ENCODE results near the gene C1orf232. TPM values are rescaled to one million over a fixed set of nuclear protein-coding genes. Genes with fewer than 3 reads are reported as not detected.

The C1orf232 gene
- not detected for polyA plus RNA-seq

DNA sequence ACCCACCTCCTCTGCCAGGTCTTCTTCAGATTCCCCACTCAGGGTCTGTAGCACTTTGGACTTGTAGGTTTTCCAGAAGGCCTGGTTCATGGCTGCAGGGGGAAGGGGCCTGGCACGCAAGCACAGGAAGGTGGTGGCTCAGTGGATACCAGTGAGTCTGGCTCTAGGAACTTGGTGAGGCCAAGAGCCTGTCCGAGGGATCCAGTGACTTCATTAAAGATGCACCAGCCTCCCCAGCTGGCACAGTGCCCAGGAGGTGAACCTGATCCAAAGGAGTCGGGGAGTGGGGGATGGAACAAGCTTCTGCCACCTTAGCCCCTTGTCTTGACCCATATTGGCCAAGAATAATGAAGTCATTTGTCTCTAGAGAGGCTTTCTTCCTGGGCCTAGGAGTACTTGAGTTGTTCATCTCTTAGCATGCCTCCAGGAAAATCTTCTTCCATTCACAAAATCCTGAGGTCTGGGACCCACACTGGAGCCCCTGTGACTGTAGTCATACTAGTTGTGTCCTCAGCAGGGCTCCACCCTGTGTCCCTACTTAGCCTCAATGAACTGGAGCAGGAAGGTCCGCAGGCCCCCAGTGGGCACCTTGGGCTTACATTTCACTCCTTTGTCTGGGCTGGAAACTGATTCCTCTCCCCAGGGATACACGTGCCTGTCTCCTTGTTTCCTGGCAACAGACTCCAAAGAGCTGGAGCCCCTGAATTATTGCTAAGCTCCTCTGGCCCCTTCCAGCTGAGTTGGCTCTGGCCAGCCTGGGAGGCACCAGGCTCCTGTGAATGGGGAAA lies at the start of gene C1orf232:
TSS of gene C1orf232 (minus strand) at position 554 of the 788 bp plus-strand sequence. CDS start at position 90, 464 bp downstream.
- H3K27ac ChIP-seq (ENCODE audit: low read depth, low read length), result no peak within 1 kb of the TSS
- 69 to 73% (median 69%) methylated on average over 5 of the region's 5 CpGs for WGBS, 3 donors

DNA sequence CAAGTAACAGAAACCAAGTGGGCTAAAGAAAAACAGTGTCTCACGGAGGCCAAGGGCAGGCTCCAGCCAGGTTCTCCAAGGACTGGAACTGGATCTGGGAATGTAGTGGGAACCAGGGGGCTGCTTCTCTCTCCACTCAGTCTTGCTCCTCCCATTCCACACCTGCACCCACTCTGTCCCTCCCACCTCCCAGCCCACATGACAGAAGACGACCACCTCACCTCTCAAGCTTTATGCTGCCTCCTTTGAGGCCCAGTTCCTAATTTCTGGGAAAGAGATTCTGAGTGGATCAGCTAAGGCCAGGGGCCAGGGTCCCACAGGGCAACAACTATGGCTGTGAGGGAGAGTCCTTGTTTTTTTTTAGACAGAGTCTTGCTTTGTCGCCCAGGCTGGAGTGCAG lies 46.5 kb upstream of the C1orf232 start:
- H3K27ac ChIP-seq (ENCODE audit: low read depth, low read length), result no peak overlapping the region
- 36 to 48% (median 43%) methylated on average over 3 of the region's 3 CpGs for WGBS, 3 donors

DNA sequence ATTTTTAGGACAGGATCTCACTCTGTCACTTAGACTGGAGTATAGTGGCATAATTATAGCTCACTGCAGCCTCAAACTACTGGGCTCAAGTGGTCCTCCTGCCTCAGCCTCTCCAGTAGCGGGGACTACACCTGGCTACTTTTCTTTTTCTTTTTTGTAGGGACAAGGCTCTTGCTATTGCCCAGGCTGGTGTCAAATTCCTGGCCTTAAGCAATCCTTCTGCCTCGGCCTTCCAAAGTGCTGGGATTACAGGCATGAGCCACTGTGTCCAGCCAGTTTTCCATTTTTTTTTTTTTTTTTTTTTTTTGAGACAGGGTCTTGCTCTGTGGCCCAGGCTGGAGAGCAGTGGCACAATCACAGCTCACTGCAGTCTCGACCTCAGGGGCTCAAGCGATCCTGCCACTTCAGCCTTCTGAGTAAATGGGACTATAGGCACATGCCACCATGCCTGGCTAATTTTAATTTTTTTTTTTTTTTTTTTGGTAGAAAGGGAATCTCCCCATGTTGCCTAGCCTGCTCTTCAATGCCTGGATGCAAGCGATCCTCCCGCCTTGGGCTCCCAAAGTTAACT lies 44.7 kb upstream of the C1orf232 start:
- WGBS, 3 donors, result 80 to 89% (median 84%) methylated on average over 6 of the region's 6 CpGs
- no peak overlapping the region for H3K27ac ChIP-seq (ENCODE audit: low read depth, low read length)

DNA sequence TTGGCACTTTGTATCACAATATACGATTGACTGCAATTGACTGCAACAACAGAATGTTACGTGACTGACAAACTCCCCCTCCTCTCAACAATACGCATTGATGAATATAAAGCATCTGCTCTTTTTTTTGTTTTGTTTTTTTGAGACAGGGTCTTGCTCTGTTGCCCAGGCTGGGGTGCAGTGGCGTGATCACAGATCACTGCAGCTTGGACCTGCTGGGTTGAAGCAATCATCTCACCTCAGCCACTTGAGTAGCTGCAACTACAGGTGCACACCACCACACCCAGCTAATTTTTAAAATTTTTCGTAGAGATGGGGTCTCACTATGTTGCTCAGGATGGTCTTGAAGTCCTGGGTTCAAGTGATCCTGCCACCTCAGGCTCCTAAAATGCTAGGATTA lies 44.0 kb upstream of the C1orf232 start:
- whole genome bisulfite sequencing, 3 donors, result 82 to 90% (median 90%) methylated on average over 5 of the region's 5 CpGs
- no peak overlapping the region for H3K27ac ChIP-seq (ENCODE audit: low read depth, low read length)

DNA sequence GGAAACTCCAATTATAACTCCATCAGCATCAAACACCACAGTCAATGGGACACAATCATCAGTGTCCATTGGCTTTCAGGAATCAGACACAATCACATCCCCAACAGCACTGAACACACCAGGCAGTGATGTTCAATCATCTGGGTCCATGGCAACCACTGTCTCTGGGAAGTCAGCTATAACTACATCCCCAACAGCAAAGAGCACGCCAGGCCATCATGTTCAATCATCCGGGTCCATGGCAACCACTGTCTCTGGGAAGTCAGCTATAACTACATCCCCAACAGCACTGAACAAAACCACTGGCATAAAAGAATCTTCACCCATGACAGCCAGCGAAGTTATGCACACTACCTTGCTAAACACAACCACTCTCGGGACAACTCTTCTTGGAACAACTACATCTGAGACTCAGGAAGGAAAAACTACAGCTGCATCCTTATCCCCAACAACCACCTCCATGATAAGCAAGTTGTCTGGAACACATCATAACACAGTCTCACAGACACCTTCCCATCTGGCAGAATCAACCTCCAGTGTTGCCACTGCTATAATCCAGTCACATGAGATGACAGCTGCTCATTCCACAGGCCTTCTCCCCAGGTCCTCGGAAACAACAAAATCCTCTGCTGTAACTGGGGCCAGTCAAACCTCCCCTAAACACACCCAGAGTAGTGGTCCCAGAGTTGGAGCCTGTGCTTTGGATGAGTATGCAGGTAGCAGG lies 41.5 kb upstream of the C1orf232 start:
- H3K27ac ChIP-seq (ENCODE audit: low read depth, low read length), result no peak overlapping the region
- WGBS, 3 donors, result 78 to 82% (median 81%) methylated on average over 5 of the region's 5 CpGs

GRCh38 chr1:26203642-26204318 lies 35.0 kb upstream of the C1orf232 start:
- WGBS, 3 donors, result 61 to 82% (median 75%) methylated on average over 9 of the region's 9 CpGs
- H3K27ac ChIP-seq (ENCODE audit: low read depth, low read length), result no peak overlapping the region

DNA sequence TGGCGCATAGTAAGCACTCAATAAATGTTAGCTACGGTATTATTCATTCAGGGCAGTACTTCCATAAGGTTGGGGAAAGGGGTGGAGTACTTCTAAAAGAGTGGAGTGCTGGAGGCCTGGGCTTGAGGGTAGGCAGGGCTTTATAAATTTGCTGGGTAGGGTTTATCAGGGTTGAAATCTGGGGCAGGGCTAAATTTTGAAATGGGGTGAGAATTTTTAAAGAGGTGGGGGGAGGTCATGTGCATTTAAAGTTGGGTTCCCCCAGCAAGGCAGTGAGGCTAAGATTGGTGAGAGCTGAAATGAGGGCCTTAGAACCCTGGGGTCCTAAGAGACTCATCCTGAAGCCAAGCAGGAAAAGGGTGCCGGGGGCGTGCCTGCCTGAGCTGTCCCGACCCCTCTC lies 31.6 kb upstream of the C1orf232 start:
- H3K27ac ChIP-seq (ENCODE audit: low read depth, low read length), result no peak overlapping the region
- WGBS, 3 donors, result 89 to 93% (median 92%) methylated on average over 5 of the region's 5 CpGs

DNA sequence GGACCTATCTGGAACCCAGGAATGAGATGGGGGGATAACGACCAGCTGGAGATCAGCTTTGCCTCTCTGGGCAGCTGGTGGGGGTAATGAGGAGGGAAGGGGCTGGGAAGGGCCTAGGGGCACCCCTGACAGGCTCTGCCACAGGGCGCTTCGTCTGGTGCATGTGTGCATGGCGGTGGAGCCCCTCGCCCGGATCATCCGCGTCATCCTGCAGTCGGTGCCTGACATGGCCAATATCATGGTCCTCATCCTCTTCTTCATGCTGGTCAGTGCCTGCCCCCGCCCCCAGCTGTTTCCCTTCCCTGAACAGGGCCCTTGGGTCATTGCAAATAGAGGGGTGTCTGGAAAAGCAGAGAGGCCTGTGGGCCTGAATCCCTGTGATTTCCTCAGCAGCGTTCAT lies 29.1 kb upstream of the C1orf232 start:
- no peak overlapping the region for H3K27ac ChIP-seq (ENCODE audit: low read depth, low read length)
- 80 to 92% (median 87%) methylated on average over 11 of the region's 11 CpGs for WGBS, 3 donors

- whole genome bisulfite sequencing, 3 donors, result 79 to 90% (median 87%) methylated on average over 3 of the region's 3 CpGs
- no peak overlapping the region for H3K27ac ChIP-seq (ENCODE audit: low read depth, low read length)
These were observed 28.5 kb upstream of the C1orf232 start for GRCh38 chr1:26197301-26197700.

- 59 to 89% (median 69%) methylated on average over 3 of the region's 3 CpGs for WGBS, 3 donors
- no peak overlapping the region for H3K27ac ChIP-seq (ENCODE audit: low read depth, low read length)
These were observed 27.0 kb upstream of the C1orf232 start for GRCh38 chr1:26195805-26196204.

DNA sequence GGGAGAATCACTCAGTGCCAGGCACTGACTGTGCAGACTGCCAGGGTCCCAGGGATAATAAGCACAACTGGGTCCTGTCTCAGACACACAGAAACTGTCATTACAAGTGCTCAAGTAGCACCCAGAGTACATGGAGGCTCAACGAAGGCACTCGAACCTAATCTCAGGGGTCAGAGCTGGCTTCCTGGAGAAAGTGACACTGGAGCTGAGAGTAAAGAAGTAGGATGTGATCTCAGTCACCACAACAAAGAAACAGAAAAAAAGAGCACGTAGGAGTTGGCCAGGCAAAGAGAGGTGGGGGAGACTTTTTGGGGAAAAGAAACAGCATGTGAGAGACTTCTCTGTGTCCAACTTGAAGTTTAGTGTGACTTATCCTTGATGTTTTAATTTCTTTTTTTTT lies 23.0 kb upstream of the C1orf232 start:
- H3K27ac ChIP-seq (ENCODE audit: low read depth, low read length), result no peak overlapping the region
- WGBS, 3 donors, result 50 to 61% (median 51%) methylated on average over 3 of the region's 3 CpGs

DNA sequence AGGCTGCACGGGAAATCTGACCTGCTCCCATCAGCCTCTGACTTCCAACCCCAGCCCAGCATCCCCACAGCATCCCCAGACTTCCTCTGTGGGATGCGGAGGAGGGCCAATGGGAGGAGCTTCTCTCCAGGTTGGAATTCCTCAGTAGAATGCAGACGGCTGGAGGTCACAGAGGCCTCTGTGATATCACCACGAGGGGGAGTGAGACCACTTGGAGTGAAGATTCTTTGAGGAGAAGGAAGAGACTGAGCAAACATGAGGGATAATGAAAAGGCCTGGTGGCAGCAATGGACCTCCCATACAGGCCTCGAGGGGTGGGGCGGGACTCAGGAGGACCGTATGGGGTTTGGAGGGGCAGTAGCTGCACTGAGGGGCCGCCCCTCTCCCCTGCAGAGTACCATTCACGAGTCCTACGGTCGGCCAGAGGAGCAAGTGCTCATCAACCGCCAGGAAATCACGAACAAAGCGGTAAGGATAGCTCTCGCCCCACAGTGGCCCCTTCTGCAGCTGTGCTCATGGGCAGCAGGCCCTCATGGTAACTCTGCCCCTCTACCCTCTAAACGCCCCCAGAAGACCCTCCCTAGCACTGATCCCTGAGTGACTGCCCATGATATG lies 21.7 kb upstream of the C1orf232 start, which contains the start of gene CATSPER4:
TSS of gene CATSPER4 (plus strand) at position 230 of the 615 bp plus-strand sequence. CDS start at position 256, 26 bp downstream.
- WGBS, 3 donors, result 45 to 63% (median 53%) methylated on average over 11 to 16 of the region's 16 CpGs
- no peak within 1 kb of the TSS for H3K27ac ChIP-seq (ENCODE audit: low read depth, low read length)

DNA sequence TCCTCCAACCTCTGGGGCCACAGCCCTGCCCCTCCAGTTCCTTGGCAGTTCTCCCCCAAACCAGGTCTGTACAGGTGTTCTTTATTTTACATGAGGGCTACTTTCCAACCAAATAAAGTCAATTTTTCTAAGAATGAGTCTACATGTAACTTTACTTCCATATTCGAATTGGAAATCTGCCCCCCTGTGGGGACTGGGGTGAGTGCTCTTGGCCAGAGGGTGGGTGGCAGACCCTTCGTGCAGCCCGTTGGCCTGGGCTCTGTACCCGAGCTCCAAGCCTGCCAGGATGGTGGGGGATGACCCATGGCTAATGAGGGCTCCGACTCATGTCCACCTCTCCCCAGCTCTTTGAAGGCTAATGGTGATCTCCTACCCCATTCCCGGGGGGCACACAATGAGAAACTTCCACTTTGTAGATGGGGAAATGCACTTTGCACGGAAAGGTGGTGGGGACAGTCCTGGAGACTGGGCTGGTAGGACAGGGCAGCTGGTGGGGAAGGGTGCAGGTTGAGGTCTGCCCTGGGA lies 21.1 kb upstream of the C1orf232 start:
- H3K27ac ChIP-seq (ENCODE audit: low read depth, low read length), result no peak overlapping the region
- WGBS, 3 donors, result 79 to 84% (median 83%) methylated on average over 7 of the region's 7 CpGs

- no peak overlapping the region for H3K27ac ChIP-seq (ENCODE audit: low read depth, low read length)
- 73 to 77% (median 76%) methylated on average over 6 of the region's 6 CpGs for WGBS, 3 donors
These were observed 20.6 kb upstream of the C1orf232 start for GRCh38 chr1:26189331-26189730.

GRCh38 chr1:26188477-26188876 lies 19.7 kb upstream of the C1orf232 start:
- 94 to 95% (median 94%) methylated on average over 8 of the region's 8 CpGs for WGBS, 3 donors
- no peak overlapping the region for H3K27ac ChIP-seq (ENCODE audit: low read depth, low read length)

GRCh38 chr1:26187882-26188281 lies 19.1 kb upstream of the C1orf232 start:
- H3K27ac ChIP-seq (ENCODE audit: low read depth, low read length), result no peak overlapping the region
- WGBS, 3 donors, result 94 to 97% (median 96%) methylated on average over 6 of the region's 6 CpGs

DNA sequence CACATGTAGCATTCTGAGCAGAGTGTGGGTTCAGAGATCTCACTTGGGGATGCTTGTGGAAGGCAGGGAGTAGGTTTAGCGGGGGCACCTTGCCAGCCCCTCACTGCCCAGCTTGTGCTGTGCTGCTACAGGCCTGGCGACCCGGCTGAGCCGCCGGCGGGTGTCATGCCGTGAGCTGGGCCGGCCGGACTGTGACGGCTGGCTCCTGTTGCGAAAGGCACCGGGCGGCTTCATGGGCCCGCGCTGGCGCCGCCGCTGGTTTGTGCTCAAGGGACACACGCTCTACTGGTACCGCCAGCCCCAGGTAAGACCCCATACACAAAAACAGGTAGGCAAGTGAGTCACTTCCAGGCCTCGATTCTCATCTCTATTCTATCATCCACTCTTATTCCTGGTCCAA lies 16.1 kb upstream of the C1orf232 start:
- H3K27ac ChIP-seq (ENCODE audit: low read depth, low read length), result no peak overlapping the region
- 91 to 96% (median 94%) methylated on average over 21 of the region's 21 CpGs for WGBS, 3 donors

DNA sequence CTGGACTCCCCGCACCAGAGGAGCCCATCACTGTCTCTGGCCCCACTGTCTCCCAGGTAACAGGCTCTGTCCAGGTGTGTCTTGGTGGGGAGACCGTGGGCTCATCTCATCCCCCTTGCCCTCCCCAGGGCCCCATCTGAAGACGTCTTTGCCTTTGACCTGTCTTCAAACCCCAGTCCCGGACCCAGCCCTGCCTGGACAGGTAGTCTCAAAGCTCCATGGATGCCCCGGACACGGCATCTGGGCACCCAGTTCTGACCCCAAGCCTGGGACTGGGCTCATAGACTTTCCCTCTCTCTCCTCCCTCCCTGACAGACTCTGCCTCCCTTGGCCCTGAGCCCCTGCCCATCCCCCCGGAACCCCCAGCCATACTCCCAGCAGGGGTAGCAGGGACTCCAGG lies 15.3 kb upstream of the C1orf232 start:
- H3K27ac ChIP-seq (ENCODE audit: low read depth, low read length), result no peak overlapping the region
- 90 to 95% (median 92%) methylated on average over 7 of the region's 7 CpGs for WGBS, 3 donors

Data from adipose tissue (tissue), 3 donors.